ENCODE results near the gene THRSP. TPM values are rescaled to one million over a fixed set of nuclear protein-coding genes. Genes with fewer than 3 reads are reported as not detected.

THRSP gene
- total RNA-seq, 1 experiment from 2014 or later, result not detected

DNA sequence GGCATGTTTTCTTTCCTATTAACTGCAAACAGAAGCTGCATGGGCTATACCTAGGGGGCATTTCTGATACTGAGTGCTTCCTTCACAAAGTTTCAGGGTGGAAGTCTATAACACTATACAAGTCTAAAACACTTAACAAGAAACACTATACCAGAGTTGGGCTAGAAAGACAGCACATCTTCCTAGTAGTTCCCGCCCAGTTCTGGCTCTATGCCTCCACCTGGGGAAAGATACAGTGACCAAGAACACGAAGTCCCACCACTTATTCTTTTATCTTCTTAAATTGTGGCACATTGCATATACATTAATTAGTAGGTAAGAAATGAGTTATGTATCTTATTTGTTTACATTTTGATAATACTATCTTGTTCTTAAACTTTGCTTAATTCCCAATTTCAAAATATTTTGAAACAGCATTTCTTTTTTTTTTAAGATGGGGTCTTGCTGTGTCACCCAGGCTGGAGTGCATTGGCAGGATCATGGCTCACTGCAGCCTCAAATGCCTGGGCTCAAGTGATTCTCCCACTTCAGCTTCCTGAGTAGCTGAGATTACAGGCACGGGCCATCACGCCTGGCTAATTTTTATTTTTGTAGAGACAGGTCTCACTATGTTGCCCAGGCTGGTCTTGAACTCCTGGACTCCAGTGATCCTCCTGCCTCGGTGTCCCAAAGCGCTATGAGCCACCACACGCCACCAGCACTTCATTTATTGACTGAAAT lies 34.2 kb downstream of the THRSP start:
- Histone ChIP-seq H3K79me2 (ENCODE audit: insufficient read depth, low read length) (no peaks in the 10 kb centered on the region), H3K9me3 (ENCODE audit: control insufficient read depth in 1 of 2, insufficient read depth in 1 of 2, low read depth in 1 of 2, low read length in 2 of 2) (no peaks in the 10 kb centered on the region), H3K4me1 (ENCODE audit: control insufficient read depth in 1 of 2, insufficient read depth in 2 of 2, low read length in 2 of 2) (no peaks in the 10 kb centered on the region), H3K4me3 (replicated peaks in 1 of 2; ENCODE audit: low read depth in 1 of 2, low read length in 2 of 2) (no peak overlapping the region), H2AFZ (ENCODE audit: low read depth, low read length, poor library complexity, severe bottlenecking) (no peak overlapping the region), H3K4me2 (ENCODE audit: low read length) (no peak overlapping the region), H4K20me1 (ENCODE audit: insufficient read depth) (no peaks in the 10 kb centered on the region), H3K9ac (ENCODE audit: low read length) (no peak overlapping the region), H3K27me3 (ENCODE audit: insufficient read depth, low read length) (no peaks in the 10 kb centered on the region), H3K36me3 (ENCODE audit: control insufficient read depth in 1 of 2, insufficient read depth in 2 of 2, low read length in 2 of 2) (peaks cover 8 to 24% of the 10 kb centered on the region in 2 experiments), H3K9me2 (ENCODE audit: insufficient read depth) (no peaks in the 10 kb centered on the region), H3K27ac (ENCODE audit: low read depth, low read length) (no peak overlapping the region)
- RAD21 ChIA-PET (ENCODE audit: low non-redundant PET in 1 of 2, low total read pairs in 2 of 2, uncharacterized antibody in 2 of 2, unreplicated experiment in 2 of 2), result no interaction called here
- POLR2A ChIA-PET, result no interaction called here
- DNase-seq (ENCODE audit: low read depth, low spot score), result no peak
- CTCF ChIA-PET, result no interaction called here
- intact Hi-C loops (cut with micrococcal nuclease), result no loop called here
- ATAC-seq, result no peak
- no peak for TF ChIP-seq RAD21 (IDR thresholded peaks at IDR 0.05; ENCODE audit: low read depth)
- TF ChIP-seq EGR1 (IDR thresholded peaks at IDR 0.05; ENCODE audit: low read depth), result no peak
- TF ChIP-seq EZH2 (IDR thresholded peaks at IDR 0.05), result no peak
- no peak for TF ChIP-seq SIN3A (IDR thresholded peaks at IDR 0.05; ENCODE audit: low read depth)
- TF ChIP-seq MAX (IDR thresholded peaks at IDR 0.05), result no peak
- no peak for TF ChIP-seq CEBPB (IDR thresholded peaks at IDR 0.05; ENCODE audit: low read depth)
- no peak for TF ChIP-seq FOSL1 (IDR thresholded peaks at IDR 0.05; ENCODE audit: low read depth)
- TF ChIP-seq JUND (IDR thresholded peaks at IDR 0.05), result no peak
- no peak for TF ChIP-seq POLR2A (IDR thresholded peaks at IDR 0.05; ENCODE audit: borderline replicate concordance, extremely low read depth, insufficient read depth, insufficient read length)
- TF ChIP-seq SP1 (IDR thresholded peaks at IDR 0.05; ENCODE audit: low read depth), result no peak
- no peak for TF ChIP-seq ZFX (IDR thresholded peaks at IDR 0.05)
- TF ChIP-seq EZH2phosphoT487 (IDR thresholded peaks at IDR 0.05; ENCODE audit: borderline replicate concordance), result no peak
- no TSS peak for BruUV-seq (replicated peaks)

DNA sequence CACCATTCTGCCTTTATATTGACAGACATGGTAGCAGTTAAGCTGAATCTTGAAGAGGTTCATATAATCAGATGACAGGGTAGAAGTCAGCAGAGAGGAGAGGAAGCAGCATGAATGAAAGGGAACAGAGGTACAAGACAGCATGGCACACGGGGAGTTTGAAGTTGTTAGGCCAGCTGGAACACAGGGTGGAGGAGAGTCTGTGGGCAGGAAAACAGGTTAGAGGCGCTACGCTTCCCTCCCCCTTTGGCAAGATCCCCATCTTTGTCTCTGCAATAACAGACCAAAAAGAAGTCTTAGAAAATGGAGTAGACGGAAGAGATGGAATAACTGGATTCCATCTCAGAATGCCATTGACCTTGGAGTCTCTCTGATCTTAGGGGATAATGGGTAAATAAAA lies 36.0 kb downstream of the THRSP start:
- intact Hi-C loops (cut with micrococcal nuclease), result loop anchor here (2.0 kb wide), 1 partner anchor 43 kb away; no protein-coding TSS in a partner anchor
- ATAC-seq (no peak), DNase-seq (ENCODE audit: low read depth, low spot score) (no peak)
- H3K9ac ChIP-seq (ENCODE audit: low read length), result no peak overlapping the region
- POLR2A ChIA-PET, result no interaction called here
- CTCF ChIA-PET, result no interaction called here
- RAD21 ChIA-PET (ENCODE audit: low non-redundant PET in 1 of 2, low total read pairs in 2 of 2, uncharacterized antibody in 2 of 2, unreplicated experiment in 2 of 2), result no interaction called here
- no peaks in the 10 kb centered on the region for H3K4me1 ChIP-seq (ENCODE audit: control insufficient read depth in 1 of 2, insufficient read depth in 2 of 2, low read length in 2 of 2)
- no peak overlapping the region for H3K27ac ChIP-seq (ENCODE audit: low read depth, low read length)
- H3K4me3 ChIP-seq (replicated peaks in 1 of 2; ENCODE audit: low read depth in 1 of 2, low read length in 2 of 2), result no peak overlapping the region
- no peaks in the 10 kb centered on the region for H4K20me1 ChIP-seq (ENCODE audit: insufficient read depth)
- H3K9me2 ChIP-seq (ENCODE audit: insufficient read depth), result no peaks in the 10 kb centered on the region
- H2AFZ ChIP-seq (ENCODE audit: low read depth, low read length, poor library complexity, severe bottlenecking), result no peak overlapping the region
- BruUV-seq (replicated peaks), result no TSS peak
- TF ChIP-seq SP1 (IDR thresholded peaks at IDR 0.05; ENCODE audit: low read depth), result no peak
- TF ChIP-seq, protein P1, sequence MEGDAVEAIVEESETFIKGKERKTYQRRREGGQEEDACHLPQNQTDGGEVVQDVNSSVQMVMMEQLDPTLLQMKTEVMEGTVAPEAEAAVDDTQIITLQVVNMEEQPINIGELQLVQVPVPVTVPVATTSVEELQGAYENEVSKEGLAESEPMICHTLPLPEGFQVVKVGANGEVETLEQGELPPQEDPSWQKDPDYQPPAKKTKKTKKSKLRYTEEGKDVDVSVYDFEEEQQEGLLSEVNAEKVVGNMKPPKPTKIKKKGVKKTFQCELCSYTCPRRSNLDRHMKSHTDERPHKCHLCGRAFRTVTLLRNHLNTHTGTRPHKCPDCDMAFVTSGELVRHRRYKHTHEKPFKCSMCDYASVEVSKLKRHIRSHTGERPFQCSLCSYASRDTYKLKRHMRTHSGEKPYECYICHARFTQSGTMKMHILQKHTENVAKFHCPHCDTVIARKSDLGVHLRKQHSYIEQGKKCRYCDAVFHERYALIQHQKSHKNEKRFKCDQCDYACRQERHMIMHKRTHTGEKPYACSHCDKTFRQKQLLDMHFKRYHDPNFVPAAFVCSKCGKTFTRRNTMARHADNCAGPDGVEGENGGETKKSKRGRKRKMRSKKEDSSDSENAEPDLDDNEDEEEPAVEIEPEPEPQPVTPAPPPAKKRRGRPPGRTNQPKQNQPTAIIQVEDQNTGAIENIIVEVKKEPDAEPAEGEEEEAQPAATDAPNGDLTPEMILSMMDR (IDR thresholded peaks at IDR 0.05 in 2 of 3, conservative IDR thresholded peaks at IDR 0.05 in 1 of 3; ENCODE audit: borderline replicate concordance in 1 of 3, insufficient read depth in 1 of 3, low read depth in 2 of 3, low read length in 2 of 3), result no peak
- TF ChIP-seq MAX (IDR thresholded peaks at IDR 0.05), result no peak
- H3K4me2 ChIP-seq (ENCODE audit: low read length), result no peak overlapping the region
- no peaks in the 10 kb centered on the region for H3K79me2 ChIP-seq (ENCODE audit: insufficient read depth, low read length)
- no peaks in the 10 kb centered on the region for H3K9me3 ChIP-seq (ENCODE audit: control insufficient read depth in 1 of 2, insufficient read depth in 1 of 2, low read depth in 1 of 2, low read length in 2 of 2)
- no peaks in the 10 kb centered on the region for H3K27me3 ChIP-seq (ENCODE audit: insufficient read depth, low read length)
- peaks cover 11 to 24% of the 10 kb centered on the region in 2 experiments for H3K36me3 ChIP-seq (ENCODE audit: control insufficient read depth in 1 of 2, insufficient read depth in 2 of 2, low read length in 2 of 2)
